HG03571 (cell line): ENCODE data around the gene PODNL1.

Experiments
- ATAC-seq: cut with Tn5 transposase; IDR thresholded peaks from one replicate; pipeline ENCODE4 v1.9.1; 2021; ENCODE audit not compliant: unreplicated experiment

PODNL1 gene

GRCh38 chr19:13958043-13958442, 19.8 kb upstream of the PODNL1 start:
- ATAC-seq, result no peak

DNA sequence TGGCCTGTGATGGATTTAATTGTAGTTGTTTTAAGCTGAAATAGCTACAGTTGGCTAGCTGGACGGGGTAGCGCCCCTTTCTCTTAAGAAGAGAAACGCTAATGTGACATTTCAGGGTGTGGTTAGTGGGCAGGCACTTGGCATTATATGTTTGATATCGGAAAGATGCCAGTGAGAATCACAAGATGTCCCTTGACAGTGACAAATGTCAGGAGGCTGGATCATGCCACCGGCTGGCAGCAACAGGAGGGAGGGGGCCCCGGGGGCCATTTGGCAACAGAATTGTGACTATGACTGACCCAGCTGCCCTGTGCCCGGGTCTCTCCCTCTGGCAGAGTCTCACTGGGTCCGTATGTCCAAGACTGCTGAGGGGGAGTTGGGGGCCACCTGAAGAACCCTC, 18.8 kb upstream of the PODNL1 start:
- no peak for ATAC-seq

DNA sequence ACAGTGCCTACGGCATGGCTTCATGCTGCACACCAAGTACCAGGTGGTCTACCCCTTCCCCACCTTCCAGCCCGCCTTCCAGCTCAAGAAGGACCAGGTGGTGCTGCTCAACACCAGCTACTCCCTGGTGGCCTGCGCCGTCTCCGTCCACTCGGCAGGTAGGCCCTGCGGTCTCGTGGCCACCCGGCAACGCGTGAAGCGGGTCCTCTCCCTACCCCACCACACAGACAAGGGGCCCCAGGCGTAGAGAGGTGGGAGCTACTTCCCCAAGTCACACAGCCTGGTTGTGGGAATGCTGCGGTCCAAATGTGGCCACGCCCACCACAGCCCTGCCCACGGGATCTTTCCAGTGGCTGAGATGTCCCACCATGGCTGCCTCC, 18.1 kb upstream of the PODNL1 start:
- ATAC-seq, result no peak

DNA sequence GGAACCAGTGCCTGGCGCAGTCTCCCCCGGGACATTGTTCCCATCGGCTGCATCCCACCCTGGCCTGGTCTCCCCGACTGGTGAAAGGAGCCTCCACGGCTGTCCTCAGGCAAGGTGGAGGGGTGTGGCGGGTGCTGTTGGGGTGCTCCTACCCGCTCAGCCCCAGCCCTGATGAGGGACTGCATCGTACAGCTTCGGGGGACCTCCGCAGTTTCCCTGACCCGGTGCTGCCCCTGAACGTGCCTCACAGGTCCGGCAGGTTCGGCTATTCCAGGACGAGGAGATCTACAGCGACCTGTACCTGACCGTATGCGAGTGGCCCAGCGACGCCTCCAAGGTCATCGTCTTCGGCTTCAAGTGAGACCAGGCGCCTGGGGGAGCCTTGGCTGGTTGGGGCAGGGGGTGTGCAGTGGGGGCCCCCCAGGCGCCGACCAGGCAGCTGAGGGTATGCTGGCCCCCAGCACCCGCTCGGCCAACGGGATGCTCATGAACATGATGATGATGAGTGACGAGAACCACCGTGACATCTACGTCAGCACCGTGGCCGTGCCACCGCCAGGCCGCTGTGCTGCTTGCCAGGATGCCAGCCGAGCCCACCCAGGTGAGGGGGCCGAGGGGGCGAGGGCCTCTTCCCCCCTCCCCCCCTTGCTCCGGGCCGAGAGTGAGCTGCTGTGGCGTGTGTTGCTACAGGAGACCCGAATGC, 17.6 kb upstream of the PODNL1 start:
- ATAC-seq, result no peak

DNA sequence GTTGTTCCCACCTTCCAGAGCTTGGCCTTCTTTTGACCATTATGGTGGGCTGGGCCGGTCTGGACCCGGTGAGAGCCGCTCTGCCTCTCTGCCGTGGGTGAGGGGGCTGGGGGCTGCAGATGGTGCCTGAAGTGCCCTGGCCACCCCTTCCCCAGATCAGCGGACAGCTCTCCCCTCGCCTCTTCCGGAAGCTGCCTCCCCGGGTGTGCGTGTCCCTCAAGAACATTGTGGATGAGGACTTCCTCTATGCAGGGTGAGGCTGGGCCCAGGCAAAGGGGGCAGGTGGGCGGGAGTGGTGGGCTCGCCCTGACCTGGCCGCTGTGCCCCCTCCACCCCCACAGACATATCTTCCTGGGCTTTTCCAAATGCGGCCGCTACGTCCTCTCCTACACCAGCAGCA, 16.0 kb upstream of the PODNL1 start:
- ATAC-seq, result no peak

DNA sequence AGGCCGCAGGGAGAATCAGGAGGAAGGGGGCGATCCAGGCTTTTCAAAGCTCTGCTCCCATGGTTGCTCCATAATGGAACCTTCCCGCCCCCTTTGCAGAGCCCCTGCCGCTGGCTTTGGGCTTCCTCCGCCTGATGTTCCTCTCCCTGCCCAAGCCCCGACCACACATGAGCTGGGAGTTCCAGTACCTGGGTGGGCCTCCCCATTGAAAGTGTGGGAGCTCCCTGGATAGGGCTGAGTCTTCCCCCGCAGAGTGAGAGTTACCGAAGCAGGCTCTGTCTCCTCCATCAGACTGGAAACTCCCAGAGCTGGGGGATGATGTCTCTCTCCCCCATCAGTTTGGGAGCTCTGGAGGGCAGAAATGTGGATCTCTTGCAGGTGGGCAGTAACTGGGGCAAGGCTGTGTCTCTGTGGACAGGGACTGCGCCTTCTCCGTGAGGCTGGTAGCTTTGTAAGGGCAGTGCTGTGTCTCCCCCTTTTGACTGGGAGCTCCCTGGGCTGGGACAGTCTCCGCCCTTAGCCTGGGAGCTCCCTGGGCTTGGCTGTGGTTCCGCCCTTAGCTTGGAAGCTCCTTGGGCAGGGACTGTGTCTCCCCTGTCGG, 14.8 kb upstream of the PODNL1 start:
- no peak for ATAC-seq

- peak; percentile 93 for ATAC-seq
Measured at GRCh38 chr19:13952154-13952930, 14.1 kb upstream of the PODNL1 start, which contains the start of gene DCAF15. TSS of gene DCAF15 (plus strand) at chr19:13952509. CDS start at chr19:13952513, 4 bp downstream.

DNA sequence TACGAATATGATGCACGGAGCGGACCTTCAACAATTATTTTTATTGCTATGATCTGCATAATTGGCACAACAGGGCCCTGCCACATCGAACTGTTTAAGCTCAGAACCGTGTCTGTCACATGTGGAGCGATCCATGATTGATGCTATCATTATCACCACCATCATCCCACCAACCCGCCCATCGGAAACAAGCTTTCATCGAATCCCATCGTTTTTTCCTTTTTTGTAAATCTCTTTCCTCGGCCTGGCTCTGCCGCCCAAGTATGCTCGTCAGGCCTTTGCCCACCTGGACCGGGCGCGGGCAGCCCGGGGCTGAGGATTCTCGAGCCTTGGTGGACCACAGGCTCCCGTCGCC, 13.6 kb upstream of the PODNL1 start:
- ATAC-seq, result no peak

GRCh38 chr19:13951043-13951442, 12.8 kb upstream of the PODNL1 start:
- no peak for ATAC-seq

DNA sequence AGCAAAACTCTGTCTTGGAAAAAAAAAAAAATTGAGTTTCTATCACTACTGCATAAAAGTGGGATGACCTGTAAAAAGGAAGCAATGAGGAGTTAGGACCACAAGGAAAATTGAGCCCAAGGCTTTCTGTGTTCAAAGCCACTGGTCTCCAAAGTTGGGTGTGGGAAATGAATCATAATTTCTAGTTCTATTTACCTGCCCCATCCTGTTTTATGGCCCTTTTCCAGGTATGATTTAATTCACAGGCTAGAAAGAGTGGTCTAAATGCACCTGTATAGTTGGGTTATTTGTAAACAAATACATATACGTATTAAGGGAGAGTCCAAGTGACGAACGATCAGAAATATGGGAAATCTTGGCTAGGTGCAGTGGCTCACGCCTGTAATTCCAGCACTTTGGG, 8.2 kb upstream of the PODNL1 start:
- ATAC-seq, result no peak

GRCh38 chr19:13942023-13942684, 3.9 kb upstream of the PODNL1 start:
- no peak for ATAC-seq

DNA sequence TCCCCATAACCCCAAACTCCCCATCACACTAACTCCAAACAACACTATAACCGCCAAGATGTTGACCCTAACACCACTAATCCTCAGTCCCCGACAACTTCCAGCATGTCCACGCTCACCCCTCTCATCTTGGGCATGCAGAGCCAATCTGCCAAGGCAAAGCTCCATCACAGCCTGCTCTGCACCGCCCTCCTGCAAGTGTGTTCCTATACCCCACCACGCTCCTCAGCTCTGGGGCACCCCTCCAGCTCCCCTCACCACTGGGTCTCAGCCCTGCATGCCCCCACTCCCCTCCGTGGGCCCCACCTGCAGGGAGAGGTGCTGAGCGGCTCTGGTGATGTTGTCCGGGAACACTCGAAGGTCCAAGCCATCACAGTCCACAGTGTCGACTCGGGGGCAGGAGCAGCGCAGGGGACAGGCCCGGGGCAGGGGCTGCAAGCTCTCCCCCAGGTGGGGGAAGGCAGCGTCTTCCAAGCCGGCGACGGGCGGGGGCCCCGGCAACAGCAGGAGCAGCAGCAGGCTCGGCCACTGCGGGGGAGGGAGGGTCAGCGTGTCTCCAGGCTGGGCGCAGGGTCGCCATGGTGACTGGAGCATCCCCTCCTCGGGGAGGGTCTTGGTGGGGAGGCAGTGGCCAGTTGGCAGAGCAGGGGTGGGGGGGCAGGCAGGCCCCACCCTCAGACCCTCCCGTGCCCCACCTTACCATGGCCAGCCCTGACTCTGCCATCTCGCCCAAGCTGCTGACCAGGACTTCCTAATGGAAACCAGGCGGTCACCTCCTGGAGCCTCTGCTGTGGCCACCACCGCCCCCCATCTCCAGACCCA, 527 bp downstream of the PODNL1 start:
- no peak for ATAC-seq

- no peak for ATAC-seq
Measured at GRCh38 chr19:13935765-13936510, 2.3 kb downstream of the PODNL1 start.

- no peak for ATAC-seq
Measured at GRCh38 chr19:13934785-13935109, 3.5 kb downstream of the PODNL1 start.

DNA sequence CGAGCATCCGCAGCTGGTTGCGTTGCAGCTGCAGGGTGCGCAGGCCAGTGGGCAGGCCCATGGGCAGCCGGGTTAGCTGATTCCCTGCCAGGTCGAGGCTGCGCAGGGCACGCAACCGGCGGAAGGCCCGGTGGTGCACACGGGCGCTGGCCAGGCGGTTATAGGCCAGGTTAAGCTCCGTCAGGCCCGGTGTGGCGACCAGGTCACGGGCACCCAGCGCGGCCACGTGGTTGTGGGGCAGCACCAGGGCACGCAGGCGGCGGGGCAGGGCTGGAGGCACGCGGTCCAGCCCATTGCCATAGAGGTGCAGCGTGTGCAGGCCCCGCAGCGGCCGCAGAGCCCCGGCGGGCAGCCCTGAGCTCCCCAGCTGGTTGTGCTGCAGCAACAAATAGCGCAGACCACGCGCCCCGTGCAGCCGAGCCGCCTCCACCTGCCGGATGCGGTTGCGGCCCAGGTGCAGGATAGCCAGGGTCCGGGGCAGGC, 5.3 kb downstream of the PODNL1 start:
- ATAC-seq, result no peak

DNA sequence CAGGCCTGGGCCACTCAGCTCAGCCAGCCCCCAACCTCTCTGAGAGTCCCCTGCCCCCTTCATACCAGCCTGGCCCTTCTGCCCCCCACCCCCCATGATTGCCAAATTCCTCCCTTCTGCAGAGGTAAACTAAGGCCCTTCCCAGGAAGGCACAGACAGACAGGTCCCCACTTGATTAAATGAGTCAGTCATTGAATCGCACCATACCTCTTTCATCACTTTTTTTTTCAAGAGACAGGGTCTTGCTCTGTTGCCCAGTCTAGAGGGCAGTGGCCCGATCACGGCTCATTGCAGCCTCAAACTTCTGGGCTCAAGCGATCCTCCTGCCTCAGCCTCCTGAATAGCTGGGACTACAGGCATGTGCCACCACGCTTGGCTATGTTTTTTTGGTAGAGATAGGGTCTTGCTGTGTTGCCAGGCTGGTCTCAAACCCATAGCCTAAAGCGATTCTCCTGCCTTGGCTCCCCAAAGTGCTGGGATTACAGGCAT, 6.0 kb downstream of the PODNL1 start:
- ATAC-seq, result no peak

DNA sequence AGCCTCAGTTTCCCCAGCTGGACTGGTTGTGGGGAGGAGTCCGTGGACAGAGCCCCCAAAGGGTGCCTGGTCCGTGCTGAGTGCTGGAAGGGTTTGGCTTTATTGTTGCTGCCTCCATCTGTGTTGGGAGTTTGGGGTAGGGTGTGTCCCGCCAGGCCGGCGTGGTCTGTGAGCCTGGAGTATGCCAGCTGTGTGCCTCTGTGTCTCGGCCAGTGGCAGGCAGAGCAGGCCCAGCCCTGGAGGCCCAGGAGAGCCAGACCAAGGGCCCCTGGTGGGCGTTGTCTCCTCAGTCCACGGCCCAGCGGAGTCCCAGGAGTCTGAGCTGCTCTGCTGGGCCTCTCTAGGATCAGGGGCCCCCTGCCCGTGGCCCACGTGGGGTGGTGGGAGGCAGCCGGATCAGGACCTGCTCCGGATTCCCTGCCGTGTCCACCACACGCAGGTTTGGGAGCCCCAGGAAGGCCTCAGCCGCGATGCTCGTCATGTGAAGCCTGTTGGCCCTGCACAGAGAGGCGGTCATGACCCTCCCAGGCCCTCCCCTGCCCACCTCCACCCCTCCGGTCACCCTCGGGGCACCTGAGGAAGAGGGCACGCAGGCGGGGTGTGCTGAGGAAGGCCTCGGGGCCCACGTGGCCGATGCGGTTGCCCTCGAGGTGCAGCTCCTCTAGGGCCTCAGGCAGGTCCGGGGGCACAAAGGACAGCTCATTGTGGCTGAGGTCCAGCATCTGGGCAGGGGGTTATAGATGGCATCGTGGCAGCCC, 6.6 kb downstream of the PODNL1 start:
- ATAC-seq, result no peak

- ATAC-seq, result no peak
Measured at GRCh38 chr19:13930402-13930801, 7.8 kb downstream of the PODNL1 start.

GRCh38 chr19:13929956-13930355, 8.3 kb downstream of the PODNL1 start:
- ATAC-seq, result no peak
